OCI-LY1 (cell line): ENCODE data around the gene QSER1.

Source experiments
- EZH2 ChIP-seq: fragments of 200-600 bp; sonication (generic), shearing (Covaris generic); IDR thresholded peaks from 2 replicates; pipeline ENCODE4 v1.8.0; 2017; ENCODE audit warnings: borderline replicate concordance, mixed run types, mild to moderate bottlenecking, antibody characterized with exemption, low read length, moderate library complexity, mixed read lengths
- TF ChIP-seq, protein P1 (sequence below): fragments of 200-600 bp; sonication (generic), shearing (Covaris generic); IDR thresholded peaks from 2 replicates; pipeline ENCODE4 v1.5.1; 2017; ENCODE audit warnings: mild to moderate bottlenecking, antibody characterized with exemption, low read length, moderate library complexity, mixed read lengths

DNA sequence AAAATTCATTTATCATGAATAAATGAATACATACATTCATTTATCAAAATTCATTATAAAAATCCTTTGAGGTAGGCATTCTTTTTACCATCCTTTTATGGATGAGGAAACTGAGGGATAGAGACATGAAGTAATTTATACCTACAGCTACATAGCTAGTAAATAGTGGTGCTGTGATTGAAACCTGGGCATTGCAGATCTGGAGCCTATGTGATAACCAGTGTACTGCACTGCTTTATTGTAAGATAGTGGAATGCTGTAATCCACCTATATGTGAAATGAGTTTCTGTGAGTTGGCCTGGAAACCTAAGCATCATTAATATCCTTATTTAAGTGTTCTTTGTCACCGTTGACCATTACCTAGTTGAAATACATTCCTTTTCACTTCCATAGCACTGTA, 4.5 kb downstream of the QSER1 start:
- no peak for TF ChIP-seq EZH2
- TF ChIP-seq, protein P1, sequence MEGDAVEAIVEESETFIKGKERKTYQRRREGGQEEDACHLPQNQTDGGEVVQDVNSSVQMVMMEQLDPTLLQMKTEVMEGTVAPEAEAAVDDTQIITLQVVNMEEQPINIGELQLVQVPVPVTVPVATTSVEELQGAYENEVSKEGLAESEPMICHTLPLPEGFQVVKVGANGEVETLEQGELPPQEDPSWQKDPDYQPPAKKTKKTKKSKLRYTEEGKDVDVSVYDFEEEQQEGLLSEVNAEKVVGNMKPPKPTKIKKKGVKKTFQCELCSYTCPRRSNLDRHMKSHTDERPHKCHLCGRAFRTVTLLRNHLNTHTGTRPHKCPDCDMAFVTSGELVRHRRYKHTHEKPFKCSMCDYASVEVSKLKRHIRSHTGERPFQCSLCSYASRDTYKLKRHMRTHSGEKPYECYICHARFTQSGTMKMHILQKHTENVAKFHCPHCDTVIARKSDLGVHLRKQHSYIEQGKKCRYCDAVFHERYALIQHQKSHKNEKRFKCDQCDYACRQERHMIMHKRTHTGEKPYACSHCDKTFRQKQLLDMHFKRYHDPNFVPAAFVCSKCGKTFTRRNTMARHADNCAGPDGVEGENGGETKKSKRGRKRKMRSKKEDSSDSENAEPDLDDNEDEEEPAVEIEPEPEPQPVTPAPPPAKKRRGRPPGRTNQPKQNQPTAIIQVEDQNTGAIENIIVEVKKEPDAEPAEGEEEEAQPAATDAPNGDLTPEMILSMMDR: no peak
